Effector memory CD4-positive, alpha-beta T cell (primary cell): ENCODE results near the gene XKRX.

Experiments
- DNase-seq, 3 donors: peaks; one replicate each; pipeline ENCODE4 v3.0.0-alpha.2; 2020
- H3K27ac ChIP-seq: 2 replicates; pipeline ENCODE4 v1.7.0; 2013; ENCODE audit warnings: mild to moderate bottlenecking, low read length, moderate library complexity; ENCODE audit not compliant: insufficient read depth, poor library complexity, severe bottlenecking
- H3K27me3 ChIP-seq: replicated peaks from 2 replicates; pipeline ENCODE4 v1.7.0; 2013; ENCODE audit warnings: mild to moderate bottlenecking, low read length; ENCODE audit not compliant: insufficient read depth, control insufficient read depth, poor library complexity, severe bottlenecking
- H3K36me3 ChIP-seq: 2 replicates; pipeline ENCODE4 v1.7.0; 2013; ENCODE audit warnings: mild to moderate bottlenecking, low read length, moderate library complexity; ENCODE audit not compliant: control insufficient read depth, insufficient read depth
- H3K4me1 ChIP-seq: 2 replicates; pipeline ENCODE4 v1.7.0; 2013; ENCODE audit warnings: low read length, mild to moderate bottlenecking; ENCODE audit not compliant: control insufficient read depth, insufficient read depth, poor library complexity, severe bottlenecking
- H3K4me3 ChIP-seq: 2 replicates; pipeline ENCODE4 v1.7.0; 2013; ENCODE audit warnings: low read length, low read depth, mild to moderate bottlenecking; ENCODE audit not compliant: insufficient read depth, poor library complexity, severe bottlenecking
- H3K9me3 ChIP-seq: 2 replicates; pipeline ENCODE4 v1.7.0; 2013; ENCODE audit warnings: mild to moderate bottlenecking, low read length, moderate library complexity; ENCODE audit not compliant: control insufficient read depth
- total RNA-seq, 3 donors: gene quantifications; one replicate each; lab custom pipeline; 2026; lab: John Stamatoyannopoulos, UW

XKRX gene
- total RNA-seq, result 0 to 0.97 (median 0.17) reads per million in 3 donors

DNA sequence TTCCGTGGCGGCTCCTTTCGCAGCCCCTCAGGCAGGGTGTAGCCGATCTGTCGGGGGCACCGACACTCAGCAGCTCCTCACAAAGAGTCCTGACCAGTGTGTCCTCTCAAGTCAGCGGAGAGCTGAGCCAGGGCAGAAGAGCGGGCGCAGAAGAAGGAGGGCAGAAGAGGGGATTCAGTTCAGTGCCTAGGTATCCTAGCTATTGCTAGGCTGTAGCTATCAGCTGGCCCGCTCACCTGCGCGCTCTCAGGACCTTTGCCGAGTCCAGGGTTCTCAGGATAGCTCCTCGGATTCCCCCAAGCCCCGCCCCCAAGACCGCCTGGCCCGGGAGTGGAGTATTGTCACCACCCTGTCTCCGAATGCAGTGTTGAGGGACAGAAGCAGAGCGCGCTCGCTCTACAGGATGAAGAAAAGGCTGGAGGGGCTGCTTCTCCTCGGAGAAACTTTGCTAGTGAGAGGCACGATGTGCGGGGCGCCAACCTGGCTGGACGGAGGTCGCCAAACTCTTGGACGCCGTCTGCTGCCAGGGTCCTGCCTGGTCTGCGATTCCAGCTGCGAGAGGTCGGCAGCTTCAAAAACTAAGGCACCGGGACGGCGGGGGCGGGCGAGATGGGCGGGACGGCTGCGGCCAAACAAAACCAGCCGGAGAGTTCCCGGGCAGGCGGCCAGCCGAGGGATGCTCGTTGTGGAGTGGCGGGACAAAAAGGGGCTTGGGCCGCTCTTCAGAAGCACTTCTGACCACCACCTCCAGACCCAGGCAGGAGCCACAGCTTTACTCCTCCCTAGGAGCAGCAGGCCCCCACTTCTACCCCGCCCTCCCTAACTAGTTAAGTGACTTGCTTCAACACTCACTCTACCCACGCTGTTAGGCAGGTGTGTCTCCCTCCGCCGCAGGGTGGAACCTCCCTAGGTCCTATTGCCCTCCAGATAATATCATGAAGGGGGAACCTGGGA lies at the start of gene XKRX:
XKRX (minus strand) TSS at position 258 of the 954 bp plus-strand sequence. CDS start 613 bp downstream, outside the sequence.
- H3K36me3 ChIP-seq, result no peaks in the 10 kb centered on the region
- H3K27me3 ChIP-seq, result no peaks in the 10 kb centered on the region
- H3K4me3 ChIP-seq, result peak within 1 kb of the TSS; percentile 53
- H3K9me3 ChIP-seq, result no peaks in the 10 kb centered on the region
- H3K27ac ChIP-seq, result no peak within 1 kb of the TSS
- DNase-seq, result no peak
- H3K4me1 ChIP-seq, result no peaks in the 10 kb centered on the region

DNA sequence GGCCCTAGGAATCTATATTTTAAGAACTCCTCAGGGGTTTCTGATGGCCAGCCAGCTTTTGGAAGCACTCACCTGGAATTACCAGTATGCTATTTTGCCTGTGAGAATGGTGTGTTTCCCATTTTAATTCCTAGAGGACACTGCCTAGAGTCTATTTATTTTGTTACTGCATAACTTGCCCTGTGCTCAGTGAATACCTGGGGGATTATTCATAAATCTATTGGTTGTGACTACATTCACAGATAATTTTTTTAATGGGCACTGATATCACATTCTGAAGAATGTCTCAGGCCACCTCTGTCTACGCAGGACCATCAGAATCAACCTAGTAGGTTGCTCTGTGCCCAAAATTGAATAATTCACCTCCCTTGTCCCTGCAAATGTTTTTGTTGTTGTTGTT lies 47.5 kb upstream of the XKRX start:
- Histone ChIP-seq H3K4me1 (no peaks in the 10 kb centered on the region), H3K4me3 (no peak overlapping the region), H3K27ac (no peak overlapping the region), H3K27me3 (no peaks in the 10 kb centered on the region), H3K36me3 (no peaks in the 10 kb centered on the region), H3K9me3 (no peaks in the 10 kb centered on the region)
- no peak for DNase-seq

GRCh38 chrX:100975212-100975611 lies 46.5 kb upstream of the XKRX start:
- Histone ChIP-seq H3K9me3 (no peaks in the 10 kb centered on the region), H3K27ac (no peak overlapping the region), H3K4me1 (no peaks in the 10 kb centered on the region), H3K27me3 (no peaks in the 10 kb centered on the region), H3K4me3 (no peak overlapping the region), H3K36me3 (no peaks in the 10 kb centered on the region)
- DNase-seq, result no peak

DNA sequence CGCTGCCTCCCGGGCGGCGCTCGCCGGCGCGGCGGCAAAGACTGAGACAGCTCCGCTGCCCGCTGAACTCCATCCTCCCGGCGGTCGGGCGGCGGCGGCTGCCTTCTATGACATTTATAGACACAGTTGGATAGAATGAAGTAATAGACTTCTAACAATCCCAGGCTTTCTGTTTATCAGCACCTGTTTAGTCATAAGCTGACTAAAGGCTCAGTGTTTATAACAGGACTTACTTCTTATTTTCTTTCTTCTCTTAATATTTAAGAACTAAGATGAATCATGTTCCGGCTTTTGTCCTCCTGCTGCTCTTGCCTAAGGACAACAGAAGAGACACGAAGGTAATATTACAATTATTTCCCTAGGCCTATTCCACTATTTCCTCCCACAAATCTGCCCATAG lies 44.7 kb upstream of the XKRX start:
- Histone ChIP-seq H3K4me3 (no peak overlapping the region), H3K4me1 (no peaks in the 10 kb centered on the region), H3K27me3 (no peaks in the 10 kb centered on the region), H3K27ac (no peak overlapping the region), H3K36me3 (no peaks in the 10 kb centered on the region), H3K9me3 (no peaks in the 10 kb centered on the region)
- DNase-seq, result no peak

DNA sequence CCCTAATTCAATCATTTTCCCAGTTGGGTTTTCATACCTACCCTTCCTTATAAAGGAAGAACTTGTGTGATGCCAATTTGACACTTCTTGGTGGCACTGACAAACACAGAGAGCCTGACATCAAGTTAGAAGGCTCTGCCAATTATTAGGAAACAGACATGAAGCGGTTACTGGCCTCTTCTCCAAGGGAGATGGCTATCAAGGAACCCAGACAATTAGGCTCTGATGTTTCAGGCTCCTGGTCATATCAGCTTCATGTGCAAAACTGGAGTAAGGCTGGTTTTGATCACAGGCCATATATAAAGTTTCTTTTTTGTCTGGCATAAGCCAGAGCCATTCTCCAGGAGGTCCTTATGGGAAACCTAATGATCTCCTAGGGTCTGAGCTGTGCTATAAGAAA lies 41.2 kb upstream of the XKRX start:
- Histone ChIP-seq H3K9me3 (no peaks in the 10 kb centered on the region), H3K4me3 (no peak overlapping the region), H3K27ac (no peak overlapping the region), H3K4me1 (no peaks in the 10 kb centered on the region), H3K36me3 (no peaks in the 10 kb centered on the region), H3K27me3 (no peaks in the 10 kb centered on the region)
- DNase-seq, result no peak

- DNase-seq, result no peak
- H3K9me3 ChIP-seq, result no peaks in the 10 kb centered on the region
These were observed 40.7 kb upstream of the XKRX start, which contains the start of gene ARL13A for GRCh38 chrX:100969408-100969807. ARL13A (plus strand) TSS chrX:100969708; CDS start chrX:100973690, 3,982 bp downstream.

DNA sequence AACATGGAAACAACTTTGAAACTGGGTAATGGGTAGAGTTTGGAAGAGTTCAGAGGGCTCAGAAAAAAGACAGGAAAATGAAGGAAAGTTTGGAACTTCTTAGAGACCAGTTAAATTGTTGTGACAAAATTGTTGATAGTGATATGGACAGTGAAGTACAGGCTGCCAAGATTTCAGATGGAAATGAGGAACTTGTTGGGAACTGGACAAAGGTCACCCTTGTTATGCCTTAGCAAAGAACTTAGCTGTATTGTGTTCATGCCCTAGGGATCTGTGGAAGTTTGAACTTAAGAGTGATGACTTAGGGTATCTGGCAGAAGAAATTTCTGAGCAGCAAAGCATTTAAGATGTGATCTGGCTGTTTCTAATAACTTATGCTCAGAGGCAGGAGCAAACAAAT lies 35.6 kb upstream of the XKRX start:
- Histone ChIP-seq H3K27me3 (no peaks in the 10 kb centered on the region), H3K27ac (no peak overlapping the region), H3K36me3 (no peaks in the 10 kb centered on the region), H3K9me3 (no peaks in the 10 kb centered on the region), H3K4me1 (no peaks in the 10 kb centered on the region), H3K4me3 (no peak overlapping the region)
- no peak for DNase-seq

More at GRCh38 chrX:100969408-100969807, 40.7 kb upstream of the XKRX start, which contains the start of gene ARL13A:
- Histone ChIP-seq H3K27ac (no peak within 1 kb of the TSS), H3K27me3 (no peaks in the 10 kb centered on the region), H3K4me3 (no peak within 1 kb of the TSS), H3K4me1 (no peaks in the 10 kb centered on the region), H3K36me3 (no peaks in the 10 kb centered on the region)

DNA sequence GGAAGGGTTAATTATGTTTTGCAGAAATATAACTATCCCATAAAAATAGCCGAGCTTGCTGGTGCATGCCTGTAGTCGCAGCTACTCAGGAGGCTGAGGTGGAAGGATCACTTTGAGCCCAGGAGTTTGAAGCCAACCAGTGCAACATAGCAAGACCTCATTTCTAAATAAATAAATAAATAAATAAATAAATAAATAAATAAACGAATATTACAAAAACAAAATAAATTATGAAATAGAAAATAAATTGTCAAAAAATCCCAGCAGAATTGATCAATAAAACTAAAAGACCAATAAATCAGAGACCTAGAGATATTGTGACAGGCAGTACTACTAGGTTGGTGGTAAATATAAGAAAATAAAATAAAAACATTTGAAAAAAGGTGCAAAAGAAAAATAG lies 34.1 kb upstream of the XKRX start:
- no peaks in the 10 kb centered on the region for H3K27me3 ChIP-seq
- H3K9me3 ChIP-seq, result no peaks in the 10 kb centered on the region
- DNase-seq, result no peak
- H3K36me3 ChIP-seq, result no peaks in the 10 kb centered on the region
- no peak overlapping the region for H3K27ac ChIP-seq
- no peaks in the 10 kb centered on the region for H3K4me1 ChIP-seq
- no peak overlapping the region for H3K4me3 ChIP-seq

GRCh38 chrX:100948557-100948956 lies 19.8 kb upstream of the XKRX start:
- DNase-seq, result no peak
- no peaks in the 10 kb centered on the region for H3K4me1 ChIP-seq
- no peaks in the 10 kb centered on the region for H3K27me3 ChIP-seq
- no peaks in the 10 kb centered on the region for H3K9me3 ChIP-seq
- H3K4me3 ChIP-seq, result no peak overlapping the region
- H3K27ac ChIP-seq, result no peak overlapping the region
- no peaks in the 10 kb centered on the region for H3K36me3 ChIP-seq

DNA sequence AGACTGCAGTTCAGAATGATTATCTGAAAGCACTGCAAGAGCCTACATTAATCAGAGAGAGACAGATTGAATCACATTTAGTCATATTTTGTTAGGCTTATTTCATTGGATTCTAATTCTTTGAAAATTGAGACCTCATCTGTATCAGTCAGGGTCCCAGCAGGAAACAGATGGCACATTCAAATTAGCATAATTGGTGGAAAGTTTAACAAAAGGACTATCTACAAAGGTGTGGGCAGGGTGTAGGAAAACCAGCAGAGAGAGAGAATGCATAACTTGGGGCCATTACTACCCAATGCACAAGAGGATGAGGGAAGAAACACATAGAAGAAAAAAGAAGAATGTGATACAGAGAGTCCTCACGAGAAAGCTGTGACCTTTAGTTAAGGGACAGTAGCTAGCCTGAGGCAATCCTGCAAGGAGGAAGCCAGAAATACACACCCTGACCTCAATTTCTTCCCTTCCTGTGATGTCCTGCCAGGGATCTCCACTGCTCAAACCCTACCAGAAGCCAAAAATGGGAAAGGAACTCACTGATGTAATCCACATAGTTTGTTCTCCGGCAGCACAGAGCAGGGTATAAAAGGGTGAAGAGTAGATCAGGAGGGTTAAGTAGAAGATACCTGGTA lies 17.7 kb upstream of the XKRX start:
- Histone ChIP-seq H3K9me3 (no peaks in the 10 kb centered on the region), H3K4me3 (no peak overlapping the region), H3K27ac (no peak overlapping the region), H3K36me3 (no peaks in the 10 kb centered on the region), H3K4me1 (no peaks in the 10 kb centered on the region), H3K27me3 (no peaks in the 10 kb centered on the region)
- no peak for DNase-seq
